ENCODE measurements around the gene VSTM2L.
A peak's percentile ranks its signal among the peaks of the same experiment; 100 is the strongest.

The VSTM2L gene

GRCh38 chr20:37880726-37881591, 22.0 kb upstream of the VSTM2L start (continued):
- TF ChIP-seq, protein P1, sequence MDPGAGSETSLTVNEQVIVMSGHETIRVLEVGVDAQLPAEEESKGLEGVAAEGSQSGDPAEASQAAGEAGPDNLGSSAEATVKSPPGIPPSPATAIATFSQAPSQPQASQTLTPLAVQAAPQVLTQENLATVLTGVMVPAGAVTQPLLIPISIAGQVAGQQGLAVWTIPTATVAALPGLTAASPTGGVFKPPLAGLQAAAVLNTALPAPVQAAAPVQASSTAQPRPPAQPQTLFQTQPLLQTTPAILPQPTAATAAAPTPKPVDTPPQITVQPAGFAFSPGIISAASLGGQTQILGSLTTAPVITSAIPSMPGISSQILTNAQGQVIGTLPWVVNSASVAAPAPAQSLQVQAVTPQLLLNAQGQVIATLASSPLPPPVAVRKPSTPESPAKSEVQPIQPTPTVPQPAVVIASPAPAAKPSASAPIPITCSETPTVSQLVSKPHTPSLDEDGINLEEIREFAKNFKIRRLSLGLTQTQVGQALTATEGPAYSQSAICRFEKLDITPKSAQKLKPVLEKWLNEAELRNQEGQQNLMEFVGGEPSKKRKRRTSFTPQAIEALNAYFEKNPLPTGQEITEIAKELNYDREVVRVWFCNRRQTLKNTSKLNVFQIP (CRISPR knock-in tag; IDR thresholded peaks at IDR 0.05; ENCODE audit: borderline replicate concordance, low read depth) = no peak
- TF ChIP-seq TOX (CRISPR knock-in tag; IDR thresholded peaks at IDR 0.05; ENCODE audit: borderline replicate concordance) (no peak), PPARA (CRISPR knock-in tag; IDR thresholded peaks at IDR 0.05; ENCODE audit: borderline replicate concordance) (no peak), RARB (CRISPR knock-in tag; IDR thresholded peaks at IDR 0.05) (no peak)

GRCh38 chr20:37881601-37882343, 21.2 kb upstream of the VSTM2L start:
- TF ChIP-seq ZFP30 (CRISPR knock-in tag; IDR thresholded peaks at IDR 0.05) = no peak
- TF ChIP-seq, protein P1 (CRISPR knock-in tag; IDR thresholded peaks at IDR 0.05; ENCODE audit: borderline replicate concordance, low read depth) = no peak
- no peak for TF ChIP-seq RARB (CRISPR knock-in tag; IDR thresholded peaks at IDR 0.05)
- TF ChIP-seq, protein P2, sequence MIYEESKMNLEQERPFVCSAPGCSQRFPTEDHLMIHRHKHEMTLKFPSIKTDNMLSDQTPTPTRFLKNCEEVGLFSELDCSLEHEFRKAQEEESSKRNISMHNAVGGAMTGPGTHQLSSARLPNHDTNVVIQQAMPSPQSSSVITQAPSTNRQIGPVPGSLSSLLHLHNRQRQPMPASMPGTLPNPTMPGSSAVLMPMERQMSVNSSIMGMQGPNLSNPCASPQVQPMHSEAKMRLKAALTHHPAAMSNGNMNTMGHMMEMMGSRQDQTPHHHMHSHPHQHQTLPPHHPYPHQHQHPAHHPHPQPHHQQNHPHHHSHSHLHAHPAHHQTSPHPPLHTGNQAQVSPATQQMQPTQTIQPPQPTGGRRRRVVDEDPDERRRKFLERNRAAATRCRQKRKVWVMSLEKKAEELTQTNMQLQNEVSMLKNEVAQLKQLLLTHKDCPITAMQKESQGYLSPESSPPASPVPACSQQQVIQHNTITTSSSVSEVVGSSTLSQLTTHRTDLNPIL (CRISPR knock-in tag; IDR thresholded peaks at IDR 0.05; ENCODE audit: low read depth) = no peak
- TF ChIP-seq ARNTL (CRISPR knock-in tag; IDR thresholded peaks at IDR 0.05; ENCODE audit: borderline replicate concordance, low read depth) = no peak
- no peak for TF ChIP-seq ZFP3 (CRISPR knock-in tag; IDR thresholded peaks at IDR 0.05)
- TF ChIP-seq, protein P3, sequence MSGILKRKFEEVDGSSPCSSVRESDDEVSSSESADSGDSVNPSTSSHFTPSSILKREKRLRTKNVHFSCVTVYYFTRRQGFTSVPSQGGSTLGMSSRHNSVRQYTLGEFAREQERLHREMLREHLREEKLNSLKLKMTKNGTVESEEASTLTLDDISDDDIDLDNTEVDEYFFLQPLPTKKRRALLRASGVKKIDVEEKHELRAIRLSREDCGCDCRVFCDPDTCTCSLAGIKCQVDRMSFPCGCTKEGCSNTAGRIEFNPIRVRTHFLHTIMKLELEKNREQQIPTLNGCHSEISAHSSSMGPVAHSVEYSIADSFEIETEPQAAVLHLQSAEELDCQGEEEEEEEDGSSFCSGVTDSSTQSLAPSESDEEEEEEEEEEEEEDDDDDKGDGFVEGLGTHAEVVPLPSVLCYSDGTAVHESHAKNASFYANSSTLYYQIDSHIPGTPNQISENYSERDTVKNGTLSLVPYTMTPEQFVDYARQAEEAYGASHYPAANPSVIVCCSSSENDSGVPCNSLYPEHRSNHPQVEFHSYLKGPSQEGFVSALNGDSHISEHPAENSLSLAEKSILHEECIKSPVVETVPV (CRISPR knock-in tag; IDR thresholded peaks at IDR 0.05) = no peak
- TF ChIP-seq TCF4 (CRISPR knock-in tag; IDR thresholded peaks at IDR 0.05; ENCODE audit: borderline replicate concordance) = no peak
- no peak for TF ChIP-seq BACH2 (CRISPR knock-in tag; IDR thresholded peaks at IDR 0.05; ENCODE audit: borderline replicate concordance)
- TF ChIP-seq ZNF8 (CRISPR knock-in tag; IDR thresholded peaks at IDR 0.05) = no peak
- TF ChIP-seq PPARA (CRISPR knock-in tag; IDR thresholded peaks at IDR 0.05; ENCODE audit: borderline replicate concordance) = no peak
- no peak for TF ChIP-seq CSDC2 (CRISPR knock-in tag; IDR thresholded peaks at IDR 0.05)
- ATAC-seq = peak; percentile 13; the same call in 1 of the 3 replicates

DNA sequence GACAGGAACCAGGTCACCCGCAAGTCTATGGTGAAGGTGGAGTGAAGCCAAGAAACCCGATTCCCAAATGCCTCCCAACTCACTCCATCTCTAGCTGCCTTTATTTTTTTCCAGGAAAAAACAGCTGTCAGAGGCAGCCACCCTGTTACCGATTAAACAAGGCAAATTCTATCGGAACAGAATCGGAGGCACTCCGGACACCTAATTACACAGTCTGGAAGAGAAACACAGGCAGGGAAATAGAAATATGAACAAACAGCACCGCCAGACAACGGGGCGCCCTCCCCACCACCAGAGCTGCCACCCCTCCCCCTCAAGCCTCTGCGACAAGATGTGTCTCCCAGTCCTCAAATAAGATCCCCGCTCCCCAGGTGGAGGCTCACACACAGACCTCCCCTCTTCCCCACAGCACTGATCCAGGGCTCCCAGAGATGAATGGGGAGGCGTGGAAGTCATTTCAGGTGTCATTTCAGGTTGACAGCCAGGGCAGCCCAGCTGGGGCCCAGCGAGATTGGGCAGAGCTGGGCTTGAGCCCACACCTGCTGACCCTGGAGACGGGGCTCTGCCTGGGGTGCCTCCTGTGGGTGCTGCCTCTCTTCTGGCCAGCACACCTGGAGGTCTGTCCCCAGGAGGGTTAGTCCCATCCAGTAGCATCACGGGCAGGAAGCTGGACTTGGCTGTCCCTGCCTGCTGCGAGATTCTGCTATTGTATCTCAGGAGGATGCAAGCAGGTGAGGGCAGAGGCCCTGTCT, 19.8 kb upstream of the VSTM2L start:
- no peak for ATAC-seq
- TF ChIP-seq RARB (CRISPR knock-in tag; IDR thresholded peaks at IDR 0.05) (no peak), BACH2 (CRISPR knock-in tag; IDR thresholded peaks at IDR 0.05; ENCODE audit: borderline replicate concordance) (no peak), ZNF565 (CRISPR knock-in tag; conservative IDR thresholded peaks at IDR 0.05; ENCODE audit: low read depth) (no peak), CSDC2 (CRISPR knock-in tag; IDR thresholded peaks at IDR 0.05) (no peak), PPARA (CRISPR knock-in tag; IDR thresholded peaks at IDR 0.05; ENCODE audit: borderline replicate concordance) (no peak), OSR1 (CRISPR knock-in tag; IDR thresholded peaks at IDR 0.05) (no peak), PATZ1 (CRISPR knock-in tag; IDR thresholded peaks at IDR 0.05; ENCODE audit: borderline replicate concordance) (no peak), SNAI2 (CRISPR knock-in tag; IDR thresholded peaks at IDR 0.05) (no peak), GLIS3 (CRISPR knock-in tag; IDR thresholded peaks at IDR 0.05) (no peak), ARNTL (CRISPR knock-in tag; IDR thresholded peaks at IDR 0.05; ENCODE audit: borderline replicate concordance, low read depth) (no peak)
- TF ChIP-seq, protein P2 (CRISPR knock-in tag; IDR thresholded peaks at IDR 0.05; ENCODE audit: low read depth) = no peak
- TF ChIP-seq, protein P3 (CRISPR knock-in tag; IDR thresholded peaks at IDR 0.05) = no peak
